Activated T-helper 1 cell treated with anti-CD3 and anti-CD28 coated beads, Interleukin-12 subunit alpha, Interleukin-12 subunit beta, Interleukin-2, Interleukin-4 antibody, amounts not matched to agents 30 ng/mL and 10 ng/mL and 1 ng/mL, durations not matched to agents 14 hours and 24 hours and 36 hours (primary cell): Measurements from ENCODE around the gene TMED8. TPM values are rescaled to one million over a fixed set of nuclear protein-coding genes. Genes with fewer than 3 reads are reported as not detected.

Experiments
- DNase-seq: peaks from one replicate; pipeline ENCODE4 v3.0.0; 2021; ENCODE audit warnings: low spot score
- H3K27ac Mint-ChIP-seq: one replicate; pipeline ENCODE4 v1.8.0; 2021; ENCODE audit warnings: mild to moderate bottlenecking, mixed read lengths
- H3K27me3 Mint-ChIP-seq: one replicate; pipeline ENCODE4 v1.8.0; 2022; ENCODE audit warnings: mild to moderate bottlenecking, moderate library complexity, mixed read lengths; ENCODE audit not compliant: insufficient read depth
- H3K36me3 Mint-ChIP-seq: one replicate; pipeline ENCODE4 v1.8.0; 2021; ENCODE audit warnings: low read depth, mixed read lengths
- H3K4me1 Mint-ChIP-seq: one replicate; pipeline ENCODE4 v1.8.0; 2021; ENCODE audit warnings: low read depth, mixed read lengths
- H3K4me3 Mint-ChIP-seq: one replicate; pipeline ENCODE4 v1.8.0; 2021; ENCODE audit warnings: mild to moderate bottlenecking, moderate library complexity, mixed read lengths
- H3K9me3 Mint-ChIP-seq: one replicate; pipeline ENCODE4 v1.8.0; 2021; ENCODE audit warnings: mixed read lengths
- intact Hi-C: fragments of 100-400 bp; cut with micrococcal nuclease; formaldehyde crosslinking; loops from one replicate; pipeline ENCODE4 v1.15.1; 2024
- total RNA-seq: library from RNA; stranded (reverse); gene quantifications from 2 replicates; pipeline ENCODE4 v1.2.3, GENCODE V29; 2022

The TMED8 gene
- total RNA-seq, 1 donor from 2014 or later: 28.4 TPM

DNA sequence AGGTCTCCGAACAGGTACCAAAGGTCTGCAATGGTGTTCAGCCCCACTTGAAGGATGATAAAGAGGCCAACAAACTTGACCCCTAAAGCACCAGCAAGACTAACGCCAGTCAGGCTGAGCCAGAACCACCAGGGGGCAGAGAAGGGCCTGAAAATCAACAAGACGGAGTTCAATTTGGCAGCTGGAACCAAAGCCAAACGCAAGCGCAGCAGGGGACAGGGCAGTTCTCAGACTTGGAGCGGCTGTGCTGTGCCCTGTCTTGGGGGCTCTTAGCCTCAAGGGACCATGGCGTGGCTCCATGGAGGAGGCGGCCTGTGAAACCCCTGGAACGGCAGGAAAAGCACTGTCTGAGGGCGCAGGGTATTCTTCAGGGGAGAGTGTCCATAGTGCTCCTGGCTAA, 75.8 kb downstream of the TMED8 start:
- no peaks in the 10 kb centered on the region for H3K27me3 Mint-ChIP-seq
- intact Hi-C loops: loop anchor here (1.0 to 5.0 kb wide), 4 partner anchors 15 to 461 kb away; partner anchors contain the start of genes ALKBH1, SLIRP and SNW1
- H3K36me3 Mint-ChIP-seq: peaks cover 6% of the 10 kb centered on the region
- peak; percentile 16 for DNase-seq
- no peaks in the 10 kb centered on the region for H3K9me3 Mint-ChIP-seq
- H3K27ac Mint-ChIP-seq: no peak overlapping the region
- peaks cover 24% of the 10 kb centered on the region for H3K4me1 Mint-ChIP-seq
- H3K4me3 Mint-ChIP-seq: no peak overlapping the region

DNA sequence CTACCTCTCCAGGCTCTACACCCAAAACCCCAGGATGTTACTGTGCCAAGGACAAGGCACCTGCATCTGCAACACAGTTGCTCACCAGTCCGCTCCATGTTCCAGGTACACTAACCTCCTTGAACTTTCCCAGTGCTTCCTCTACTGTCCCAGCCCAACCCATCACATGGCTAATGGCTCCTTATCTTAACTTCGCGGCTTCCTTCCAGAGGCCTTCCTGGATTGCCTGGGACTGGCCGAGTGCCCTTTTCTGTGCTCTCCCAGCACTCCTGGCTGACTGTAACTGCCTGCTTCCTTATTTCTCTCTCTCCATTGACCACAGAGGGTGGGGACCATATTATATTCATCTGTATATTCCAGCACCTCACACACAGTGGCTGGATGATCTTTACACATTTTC, 77.1 kb downstream of the TMED8 start:
- peaks cover 5% of the 10 kb centered on the region for H3K36me3 Mint-ChIP-seq
- no peak overlapping the region for H3K27ac Mint-ChIP-seq
- no peaks in the 10 kb centered on the region for H3K9me3 Mint-ChIP-seq
- H3K4me3 Mint-ChIP-seq: no peak overlapping the region
- H3K4me1 Mint-ChIP-seq: peaks cover 21% of the 10 kb centered on the region
- H3K27me3 Mint-ChIP-seq: no peaks in the 10 kb centered on the region
- no peak for DNase-seq
- intact Hi-C loops: loop anchor here (5.0 kb wide), 3 partner anchors 257 to 463 kb away; partner anchors contain the start of genes ALKBH1, SLIRP and SNW1

DNA sequence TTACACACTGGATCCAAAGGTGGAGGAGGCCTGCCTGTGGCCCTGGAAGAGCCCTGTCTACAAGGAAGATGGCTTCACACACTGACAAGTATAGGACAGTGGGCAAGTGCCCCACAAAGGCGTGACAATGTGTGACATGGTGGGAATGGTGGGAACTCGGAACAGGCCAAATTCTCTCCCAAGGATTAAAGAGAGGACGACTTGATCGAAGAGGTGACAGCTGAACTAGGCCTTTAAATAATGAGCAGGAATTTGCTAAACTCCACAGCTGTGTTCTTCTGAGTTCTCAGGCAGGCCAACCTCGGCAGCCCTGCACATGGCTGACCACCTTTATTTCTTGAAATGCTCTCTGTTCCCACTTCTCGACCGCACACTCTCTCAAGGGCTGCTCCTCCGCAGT, 80.0 kb downstream of the TMED8 start:
- Mint-ChIP-seq H3K36me3 (peaks cover 3% of the 10 kb centered on the region), H3K9me3 (no peaks in the 10 kb centered on the region), H3K4me3 (no peak overlapping the region), H3K27me3 (no peaks in the 10 kb centered on the region), H3K4me1 (no peaks in the 10 kb centered on the region), H3K27ac (no peak overlapping the region)
- intact Hi-C loops: no loop called here
- no peak for DNase-seq

DNA sequence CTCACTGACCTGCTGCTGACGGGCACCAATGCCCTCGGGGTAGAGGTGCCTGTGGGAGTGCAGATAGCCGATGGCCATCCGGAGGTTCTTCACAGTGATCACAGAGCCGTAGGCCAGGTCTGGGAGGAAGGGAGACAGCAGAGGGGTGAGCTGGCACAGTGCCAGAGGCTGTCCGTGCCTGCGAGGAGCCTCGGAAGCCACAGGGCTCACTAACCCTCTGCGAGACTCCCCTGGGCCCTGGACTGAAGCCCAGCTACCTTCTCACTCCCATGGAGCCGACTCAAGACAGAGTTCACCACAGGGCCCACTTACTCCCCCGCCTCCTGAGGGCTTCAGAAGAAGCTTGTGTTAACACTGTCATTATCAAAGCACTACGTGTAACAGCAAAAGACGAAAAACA, 80.7 kb downstream of the TMED8 start:
- no peak overlapping the region for H3K4me3 Mint-ChIP-seq

DNA sequence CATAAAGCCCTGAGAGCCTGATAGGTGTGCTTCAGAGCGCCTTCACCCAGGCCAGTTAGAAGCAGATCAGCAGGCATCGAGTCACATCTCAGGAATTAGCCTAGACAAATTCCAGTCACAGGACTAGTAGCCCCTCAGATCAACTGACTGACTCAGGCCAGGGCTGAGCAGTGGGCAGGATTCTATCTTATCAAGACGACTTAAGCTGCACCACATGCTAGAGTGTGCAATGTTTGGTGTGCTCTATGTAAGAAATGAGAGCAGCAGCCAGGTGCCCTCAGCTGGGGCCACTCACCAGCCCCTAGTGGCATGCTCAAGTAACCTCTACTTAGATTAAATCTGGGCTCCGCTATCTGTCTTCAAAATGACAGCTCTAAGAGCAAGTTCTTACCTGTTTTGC, 86.2 kb downstream of the TMED8 start:
- Mint-ChIP-seq H3K9me3 (no peaks in the 10 kb centered on the region), H3K27me3 (no peaks in the 10 kb centered on the region)

More for the DNA sequence above, 80.7 kb downstream of the TMED8 start:
- DNase-seq: no peak
- Mint-ChIP-seq H3K4me1 (no peaks in the 10 kb centered on the region), H3K27me3 (no peaks in the 10 kb centered on the region), H3K36me3 (peaks cover 3% of the 10 kb centered on the region), H3K9me3 (no peaks in the 10 kb centered on the region), H3K27ac (no peak overlapping the region)
- intact Hi-C loops: no loop called here

DNA sequence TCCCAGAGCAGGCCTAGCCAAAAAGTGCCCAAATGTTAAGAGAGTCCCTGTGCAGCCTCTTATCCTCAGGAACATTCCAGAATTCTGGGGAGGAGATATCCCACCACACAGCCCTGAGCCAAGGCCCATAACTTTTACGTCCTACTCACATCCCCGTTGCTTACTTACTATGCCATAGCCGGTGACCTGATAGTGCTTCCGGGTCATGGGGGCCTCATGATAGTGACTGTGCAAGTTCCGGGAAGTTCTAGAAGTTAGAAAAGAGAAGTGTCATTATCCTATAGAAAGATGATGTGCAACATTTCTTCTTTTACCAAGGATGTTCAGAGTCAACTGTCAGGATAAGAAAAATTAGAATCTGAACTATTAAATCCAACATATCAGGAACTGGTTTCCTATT, 90.3 kb downstream of the TMED8 start:
- Mint-ChIP-seq H3K4me1 (no peaks in the 10 kb centered on the region), H3K27ac (no peak overlapping the region)

More for the DNA sequence above, 86.2 kb downstream of the TMED8 start:
- no peak for DNase-seq
- H3K4me1 Mint-ChIP-seq: no peaks in the 10 kb centered on the region
- no peaks in the 10 kb centered on the region for H3K36me3 Mint-ChIP-seq
- intact Hi-C loops: no loop called here
- H3K4me3 Mint-ChIP-seq: no peak overlapping the region
- H3K27ac Mint-ChIP-seq: no peak overlapping the region

More for the DNA sequence above, 90.3 kb downstream of the TMED8 start:
- H3K36me3 Mint-ChIP-seq: peaks cover 2% of the 10 kb centered on the region
- intact Hi-C loops: no loop called here
- no peaks in the 10 kb centered on the region for H3K27me3 Mint-ChIP-seq
- H3K4me3 Mint-ChIP-seq: no peak overlapping the region
- no peaks in the 10 kb centered on the region for H3K9me3 Mint-ChIP-seq
- no peak for DNase-seq

Other genes starting within 250 kb of the TMED8 start
- not detected in 2 replicates for gene ZDHHC22, start 235.3 kb downstream of the TMED8 start, total RNA-seq
- 1.6 TPM in 2 replicates for gene TMEM63C, start 195.3 kb downstream of the TMED8 start, total RNA-seq
- gene NGB, start 105.9 kb downstream of the TMED8 start, total RNA-seq: not detected in 2 replicates
- gene POMT2, start 56.2 kb downstream of the TMED8 start, total RNA-seq: 20.5 and 22.1 TPM in 2 replicates
- gene GSTZ1, start 56.1 kb downstream of the TMED8 start, total RNA-seq: 5.3 and 7.0 TPM in 2 replicates
- gene SAMD15, start 285 bp upstream of the TMED8 start, total RNA-seq: 0.29 and 1.1 TPM in 2 replicates
- 0.18 and 0.91 TPM in 2 replicates for gene NOXRED1, start 46.4 kb upstream of the TMED8 start, total RNA-seq
- 17.3 and 18.7 TPM in 2 replicates for gene VIPAS39, start 80.5 kb upstream of the TMED8 start, total RNA-seq
- 370 and 383 TPM in 2 replicates for gene AHSA1, start 81.0 kb upstream of the TMED8 start, total RNA-seq
- 0.08 TPM in 1 of 2 replicates, not detected in the other for gene ISM2, start 121.7 kb upstream of the TMED8 start, total RNA-seq
- 29.9 and 31.9 TPM in 2 replicates for gene SPTLC2, start 239.5 kb upstream of the TMED8 start, total RNA-seq